ENCODE results near the gene SELPLG. TPM values are rescaled to one million over a fixed set of nuclear protein-coding genes. Genes with fewer than 3 reads are reported as not detected.

The SELPLG gene
- total RNA-seq, 4 donors from 2014 or later: 2.4 to 9.4 (median 5.9) TPM

DNA sequence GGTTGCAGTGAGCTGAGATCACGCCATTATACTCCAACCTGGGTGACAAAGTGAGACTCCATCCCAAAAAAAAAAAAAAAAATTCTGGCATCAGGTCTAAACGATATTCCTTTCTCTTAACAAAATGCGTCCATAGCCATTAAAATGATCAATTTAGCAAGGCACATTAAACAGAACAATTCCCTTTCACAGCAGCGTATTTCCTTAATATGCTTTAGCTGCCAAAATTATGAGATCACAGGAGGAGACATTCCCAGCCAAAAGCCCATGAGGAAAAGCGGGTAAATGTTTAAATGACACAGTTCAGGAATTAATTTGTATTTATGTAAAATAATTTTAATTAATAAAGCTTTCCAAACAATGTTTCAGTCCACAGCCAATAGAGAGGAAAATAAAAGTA is 43.0 kb upstream of the SELPLG start:
- H3K9me3 ChIP-seq: no peaks in the 10 kb centered on the region
- H3K27ac ChIP-seq: peak overlapping the region in 1 of 4 donors; percentile 46
- TF ChIP-seq POLR2A (IDR thresholded peaks at IDR 0.05) (no peak), CTCF (IDR thresholded peaks at IDR 0.05) (no peak)
- no peak overlapping the region for H3K4me3 ChIP-seq
- H3K27me3 ChIP-seq: no peaks in the 10 kb centered on the region
- H3K36me3 ChIP-seq: peaks cover 0 to 33% (median 0%) of the 10 kb centered on the region in 3 donors
- no peaks in the 10 kb centered on the region for H3K4me1 ChIP-seq
- no peak for DNase-seq

- Histone ChIP-seq H3K27ac (no peak overlapping the region), H3K4me3 (no peak overlapping the region), H3K4me1 (no peaks in the 10 kb centered on the region), H3K9me3 (no peaks in the 10 kb centered on the region), H3K36me3 (peaks cover 0 to 33% (median 0%) of the 10 kb centered on the region in 3 donors), H3K27me3 (no peaks in the 10 kb centered on the region)
- DNase-seq: no peak
- TF ChIP-seq POLR2A (IDR thresholded peaks at IDR 0.05) (no peak), CTCF (IDR thresholded peaks at IDR 0.05) (no peak)
Observed at GRCh38 chr12:108675792-108676191, 42.1 kb upstream of the SELPLG start.

- no peak for TF ChIP-seq CTCF (IDR thresholded peaks at IDR 0.05)
- TF ChIP-seq POLR2A (IDR thresholded peaks at IDR 0.05): no peak
Observed at GRCh38 chr12:108672054-108672453, 38.4 kb upstream of the SELPLG start.

GRCh38 chr12:108671110-108671509 is 37.4 kb upstream of the SELPLG start:
- Histone ChIP-seq H3K4me1 (peaks cover 0 to 16% (median 6%) of the 10 kb centered on the region in 4 donors), H3K4me3 (no peak overlapping the region), H3K27ac (no peak overlapping the region), H3K9me3 (no peaks in the 10 kb centered on the region), H3K36me3 (peaks cover 0 to 13% (median 0%) of the 10 kb centered on the region in 3 donors), H3K27me3 (no peaks in the 10 kb centered on the region)
- TF ChIP-seq POLR2A (IDR thresholded peaks at IDR 0.05) (no peak), CTCF (IDR thresholded peaks at IDR 0.05) (no peak)
- no peak for DNase-seq

More at GRCh38 chr12:108672054-108672453, 38.4 kb upstream of the SELPLG start:
- no peak overlapping the region for H3K4me3 ChIP-seq
- no peak for DNase-seq
- H3K36me3 ChIP-seq: peaks cover 0 to 22% (median 0%) of the 10 kb centered on the region in 3 donors
- peaks cover 0 to 8% (median 3%) of the 10 kb centered on the region in 4 donors for H3K4me1 ChIP-seq
- no peaks in the 10 kb centered on the region for H3K27me3 ChIP-seq
- no peak overlapping the region for H3K27ac ChIP-seq
- no peaks in the 10 kb centered on the region for H3K9me3 ChIP-seq

GRCh38 chr12:108670066-108670631 is 36.5 kb upstream of the SELPLG start:
- Histone ChIP-seq H3K4me3 (no peak overlapping the region), H3K27me3 (no peaks in the 10 kb centered on the region), H3K27ac (no peak overlapping the region), H3K36me3 (peaks cover 0 to 13% (median 0%) of the 10 kb centered on the region in 3 donors), H3K9me3 (no peaks in the 10 kb centered on the region), H3K4me1 (peaks cover 0 to 24% (median 7%) of the 10 kb centered on the region in 4 donors)
- TF ChIP-seq CTCF (IDR thresholded peaks at IDR 0.05) (no peak), POLR2A (IDR thresholded peaks at IDR 0.05) (no peak)
- DNase-seq: no peak

All from Peyer's patch (tissue), 4 donors.